ENCODE results near the gene PPM1H. TPM values are rescaled to one million over a fixed set of nuclear protein-coding genes. Genes with fewer than 3 reads are reported as not detected.

PPM1H gene
- total and polyA plus RNA-seq, 12 donors: 0.81 to 5.5 (median 2.6) TPM

DNA sequence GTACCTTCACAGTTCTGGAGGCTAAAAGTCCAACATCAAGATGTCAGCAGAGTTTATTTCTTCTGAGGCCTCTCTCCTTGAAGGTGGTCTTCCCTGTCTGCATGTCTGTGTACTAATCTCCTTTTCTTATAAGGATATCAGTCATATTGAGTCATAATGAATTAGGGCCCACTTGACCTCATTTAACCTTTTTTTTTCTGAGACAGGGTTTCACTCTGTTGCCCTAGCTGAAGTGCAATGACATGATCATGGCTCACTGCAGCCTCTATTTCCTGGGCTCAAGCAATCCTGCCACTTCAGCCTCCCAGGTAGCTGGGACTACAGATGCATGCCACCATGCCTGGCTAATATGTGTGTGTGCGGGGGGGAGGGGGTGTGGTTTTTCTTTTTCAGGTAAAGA lies 41.7 kb downstream of the PPM1H start:
- intact Hi-C loops (cut with DNase I): no loop called here
- Histone ChIP-seq H3K4me1 (replicated peaks in 1 of 2) (no peaks in the 10 kb centered on the region), H3K4me3 (no peak overlapping the region), H3K36me3 (replicated peaks in 1 of 2) (no peaks in the 10 kb centered on the region), H3K27me3 (no peaks in the 10 kb centered on the region), H3K27ac (no peak overlapping the region), H3K9me3 (replicated peaks in 1 of 3) (no peaks in the 10 kb centered on the region)
- TF ChIP-seq, protein P1, sequence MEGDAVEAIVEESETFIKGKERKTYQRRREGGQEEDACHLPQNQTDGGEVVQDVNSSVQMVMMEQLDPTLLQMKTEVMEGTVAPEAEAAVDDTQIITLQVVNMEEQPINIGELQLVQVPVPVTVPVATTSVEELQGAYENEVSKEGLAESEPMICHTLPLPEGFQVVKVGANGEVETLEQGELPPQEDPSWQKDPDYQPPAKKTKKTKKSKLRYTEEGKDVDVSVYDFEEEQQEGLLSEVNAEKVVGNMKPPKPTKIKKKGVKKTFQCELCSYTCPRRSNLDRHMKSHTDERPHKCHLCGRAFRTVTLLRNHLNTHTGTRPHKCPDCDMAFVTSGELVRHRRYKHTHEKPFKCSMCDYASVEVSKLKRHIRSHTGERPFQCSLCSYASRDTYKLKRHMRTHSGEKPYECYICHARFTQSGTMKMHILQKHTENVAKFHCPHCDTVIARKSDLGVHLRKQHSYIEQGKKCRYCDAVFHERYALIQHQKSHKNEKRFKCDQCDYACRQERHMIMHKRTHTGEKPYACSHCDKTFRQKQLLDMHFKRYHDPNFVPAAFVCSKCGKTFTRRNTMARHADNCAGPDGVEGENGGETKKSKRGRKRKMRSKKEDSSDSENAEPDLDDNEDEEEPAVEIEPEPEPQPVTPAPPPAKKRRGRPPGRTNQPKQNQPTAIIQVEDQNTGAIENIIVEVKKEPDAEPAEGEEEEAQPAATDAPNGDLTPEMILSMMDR (IDR thresholded peaks at IDR 0.05): no peak
- no peak for TF ChIP-seq POLR2A (IDR thresholded peaks at IDR 0.05)
- no peak for DNase-seq
- WGBS, 4 donors: 98 to 100% (median 100%) methylated on average over 1 of the region's 1 CpG

GRCh38 chr12:62891805-62892549 lies 43.0 kb downstream of the PPM1H start:
- Histone ChIP-seq H3K4me1 (replicated peaks in 1 of 2) (no peaks in the 10 kb centered on the region), H3K4me3 (no peak overlapping the region), H3K27me3 (no peaks in the 10 kb centered on the region), H3K9me3 (replicated peaks in 1 of 3) (no peaks in the 10 kb centered on the region), H3K36me3 (replicated peaks in 1 of 2) (no peaks in the 10 kb centered on the region), H3K27ac (no peak overlapping the region)
- no peak for DNase-seq
- 82 to 84% (median 82%) methylated on average over 5 of the region's 5 CpGs for whole genome bisulfite sequencing, 4 donors
- intact Hi-C loops (cut with DNase I): no loop called here
- TF ChIP-seq POLR2A (IDR thresholded peaks at IDR 0.05): no peak

- Histone ChIP-seq H3K27ac (no peak overlapping the region), H3K27me3 (no peaks in the 10 kb centered on the region), H3K36me3 (replicated peaks in 1 of 2) (no peaks in the 10 kb centered on the region), H3K4me1 (replicated peaks in 1 of 2) (no peaks in the 10 kb centered on the region), H3K9me3 (replicated peaks in 1 of 3) (no peaks in the 10 kb centered on the region), H3K4me3 (no peak overlapping the region)
- 75 to 85% (median 77%) methylated on average over 6 of the region's 6 CpGs for WGBS, 4 donors
- no peak for TF ChIP-seq POLR2A (IDR thresholded peaks at IDR 0.05)
- TF ChIP-seq, protein P1 (IDR thresholded peaks at IDR 0.05): no peak
- no peak for DNase-seq
- intact Hi-C loops (cut with DNase I): no loop called here
These were observed 46.4 kb downstream of the PPM1H start for GRCh38 chr12:62888454-62889110.

DNA sequence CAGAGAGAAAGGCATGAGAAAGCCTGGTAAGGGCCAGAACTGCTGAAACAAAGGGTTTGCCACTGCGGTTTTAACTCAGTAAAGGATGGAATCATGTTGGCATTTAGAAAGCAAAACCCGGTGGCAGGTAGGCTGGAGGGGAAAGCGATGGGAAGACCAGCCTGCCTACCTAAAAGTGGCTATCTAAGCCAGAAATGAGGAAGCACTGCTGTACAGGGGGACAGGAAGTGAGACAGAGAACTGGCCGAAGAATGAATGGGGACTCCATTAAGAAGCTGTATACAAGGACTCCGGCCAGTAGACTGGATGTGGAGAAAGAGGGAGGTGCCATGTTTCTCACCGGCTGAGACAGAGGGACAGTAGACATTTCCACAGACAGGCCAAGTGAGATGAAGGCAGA lies 48.2 kb downstream of the PPM1H start:
- intact Hi-C loops (cut with DNase I): no loop called here
- DNase-seq: no peak
- 78 to 85% (median 85%) methylated on average over 6 of the region's 6 CpGs for WGBS, 4 donors
- Histone ChIP-seq H3K9me3 (replicated peaks in 1 of 3) (no peaks in the 10 kb centered on the region), H3K27me3 (no peaks in the 10 kb centered on the region), H3K36me3 (replicated peaks in 1 of 2) (no peaks in the 10 kb centered on the region), H3K27ac (no peak overlapping the region), H3K4me1 (replicated peaks in 1 of 2) (no peaks in the 10 kb centered on the region), H3K4me3 (no peak overlapping the region)
- TF ChIP-seq POLR2A (IDR thresholded peaks at IDR 0.05): no peak
- TF ChIP-seq, protein P1 (IDR thresholded peaks at IDR 0.05): no peak

All from adrenal gland (tissue), 12 donors.